AG20443 (cell line): ENCODE data around the gene SYT14.
"Not testable (repeated sequence)": the region's sequence is repeated elsewhere in the genome, so short reads cannot be mapped to it uniquely, and the experiment has no call there.

ENCODE experiments used
- DNase-seq: peaks from one replicate; pipeline ENCODE4 v3.0.0; 2012; ENCODE audit warnings: low spot score, mixed read lengths

The SYT14 gene

GRCh38 chr1:209937996-209938959, at the start of gene SYT14:
TSS of gene SYT14 (plus strand) at chr1:209938217. CDS start at chr1:209938265, 48 bp downstream.
- DNase-seq: peak; percentile 57

GRCh38 chr1:209888291-209889076, 49.5 kb upstream of the SYT14 start:
- not testable (repeated sequence) for DNase-seq

- no peak for DNase-seq
Observed at GRCh38 chr1:209889077-209889418, 49.0 kb upstream of the SYT14 start.

- no peak for DNase-seq
Observed at GRCh38 chr1:209890641-209891330, 47.2 kb upstream of the SYT14 start.

- DNase-seq: no peak
Observed at GRCh38 chr1:209893751-209894150, 44.3 kb upstream of the SYT14 start.

GRCh38 chr1:209895709-209896108, 42.3 kb upstream of the SYT14 start:
- peak; percentile 34 for DNase-seq

GRCh38 chr1:209896346-209896745, 41.7 kb upstream of the SYT14 start:
- no peak for DNase-seq

GRCh38 chr1:209898271-209898670, 39.7 kb upstream of the SYT14 start:
- DNase-seq: not testable (repeated sequence)

- DNase-seq: not testable (repeated sequence)
Observed at GRCh38 chr1:209898851-209899250, 39.2 kb upstream of the SYT14 start.

- DNase-seq: no peak
Observed at GRCh38 chr1:209899948-209900347, 38.1 kb upstream of the SYT14 start.

- peak; percentile 65 for DNase-seq
Observed at GRCh38 chr1:209900734-209901133, 37.3 kb upstream of the SYT14 start.

- DNase-seq: no peak
Observed at GRCh38 chr1:209901211-209901610, 36.8 kb upstream of the SYT14 start.

GRCh38 chr1:209904774-209905173, 33.2 kb upstream of the SYT14 start:
- DNase-seq: not testable (repeated sequence)

GRCh38 chr1:209911746-209912145, 26.3 kb upstream of the SYT14 start:
- DNase-seq: no peak

GRCh38 chr1:209912306-209912705, 25.7 kb upstream of the SYT14 start:
- DNase-seq: no peak

GRCh38 chr1:209919637-209920036, 18.4 kb upstream of the SYT14 start:
- DNase-seq: not testable (repeated sequence)

- DNase-seq: no peak
Observed at GRCh38 chr1:209920844-209921243, 17.2 kb upstream of the SYT14 start.

GRCh38 chr1:209924390-209924789, 13.6 kb upstream of the SYT14 start:
- DNase-seq: no peak

- peak; percentile 61 for DNase-seq
Observed at GRCh38 chr1:209926045-209926444, 12.0 kb upstream of the SYT14 start.

GRCh38 chr1:209927466-209927865, 10.6 kb upstream of the SYT14 start:
- no peak for DNase-seq

- no peak for DNase-seq
Observed at GRCh38 chr1:209929751-209930150, 8.3 kb upstream of the SYT14 start.

GRCh38 chr1:209931141-209931540, 6.9 kb upstream of the SYT14 start:
- no peak for DNase-seq
